Lower lobe of right lung (tissue), 2 donors: ENCODE measurements around the gene CATSPERD. TPM values are rescaled to one million over a fixed set of nuclear protein-coding genes. Genes with fewer than 3 reads are reported as not detected.
A peak's percentile ranks its signal among the peaks of the same experiment; 100 is the strongest.

Source experiments
- ATAC-seq, 2 donors: fragments of 200-7000 bp; cut with Tn5 transposase; one replicate each; pipeline ENCODE4 v1.9.1; 2020 to 2022; ENCODE audit warnings: mild to moderate bottlenecking in 2 of 2, moderate library complexity in 2 of 2
- DNase-seq: peaks from one replicate; pipeline ENCODE4 v3.0.0-alpha.2; 2020
- H3K27ac ChIP-seq: fragments of 200-600 bp; one replicate; pipeline ENCODE4 v1.8.0; 2022
- H3K27me3 ChIP-seq: fragments of 200-600 bp; one replicate; pipeline ENCODE4 v1.8.0; 2022; ENCODE audit warnings: low read depth
- H3K36me3 ChIP-seq: fragments of 200-600 bp; one replicate; pipeline ENCODE4 v1.8.0; 2022; ENCODE audit warnings: mild to moderate bottlenecking
- H3K4me1 ChIP-seq: fragments of 200-600 bp; one replicate; pipeline ENCODE4 v1.8.0; 2022
- H3K4me3 ChIP-seq: fragments of 200-600 bp; one replicate; pipeline ENCODE4 v1.8.0; 2022; ENCODE audit warnings: mild to moderate bottlenecking
- H3K9me3 ChIP-seq: fragments of 200-600 bp; one replicate; pipeline ENCODE4 v1.8.0; 2022
- intact Hi-C: fragments of 100-400 bp; cut with DNase I; formaldehyde crosslinking; loops from one replicate; pipeline ENCODE4 v1.11.0; 2022
- total RNA-seq: library from RNA; stranded (reverse); fragmentation: NEBNext Ultra II Directional; extraction: Animal tissue kit (Norgen Biotek cat#: 25700); gene quantifications from one replicate; pipeline ENCODE4 v1.2.1, GENCODE V29; 2021
- TF ChIP-seq, protein P1 (sequence below): fragments of 200-600 bp; IDR thresholded peaks from one replicate; pipeline ENCODE4 v1.8.0; 2022; ENCODE audit warnings: antibody characterized with exemption, mild to moderate bottlenecking
- donor health status: DM: no; HTN: yes; CAD: no; lungs with severe emphysema.

CATSPERD gene
- total RNA-seq, 1 donor from 2014 or later: 6.4 TPM

DNA sequence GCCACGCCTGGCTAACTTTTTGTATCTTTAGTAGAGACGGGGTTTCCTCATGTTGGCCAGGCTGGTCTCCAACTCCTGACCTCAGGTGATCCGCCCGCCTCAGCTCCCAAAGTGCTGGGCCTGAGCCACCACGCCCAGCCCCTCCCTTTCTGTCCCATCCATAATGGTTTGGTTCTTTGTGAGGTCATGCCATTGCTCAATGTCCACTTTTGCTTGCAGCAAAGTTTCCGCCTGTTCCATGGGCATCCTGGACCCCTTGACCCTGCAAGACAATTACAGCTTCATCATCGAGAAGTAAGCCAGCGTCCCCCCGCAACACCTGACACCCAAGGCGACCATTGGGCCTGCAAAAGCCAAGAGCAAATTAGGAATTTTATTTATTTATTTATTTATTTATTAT lies 47.5 kb downstream of the CATSPERD start:
- no peaks in the 10 kb centered on the region for H3K27me3 ChIP-seq
- H3K27ac ChIP-seq: no peak overlapping the region
- no peak for ATAC-seq
- TF ChIP-seq, protein P1, sequence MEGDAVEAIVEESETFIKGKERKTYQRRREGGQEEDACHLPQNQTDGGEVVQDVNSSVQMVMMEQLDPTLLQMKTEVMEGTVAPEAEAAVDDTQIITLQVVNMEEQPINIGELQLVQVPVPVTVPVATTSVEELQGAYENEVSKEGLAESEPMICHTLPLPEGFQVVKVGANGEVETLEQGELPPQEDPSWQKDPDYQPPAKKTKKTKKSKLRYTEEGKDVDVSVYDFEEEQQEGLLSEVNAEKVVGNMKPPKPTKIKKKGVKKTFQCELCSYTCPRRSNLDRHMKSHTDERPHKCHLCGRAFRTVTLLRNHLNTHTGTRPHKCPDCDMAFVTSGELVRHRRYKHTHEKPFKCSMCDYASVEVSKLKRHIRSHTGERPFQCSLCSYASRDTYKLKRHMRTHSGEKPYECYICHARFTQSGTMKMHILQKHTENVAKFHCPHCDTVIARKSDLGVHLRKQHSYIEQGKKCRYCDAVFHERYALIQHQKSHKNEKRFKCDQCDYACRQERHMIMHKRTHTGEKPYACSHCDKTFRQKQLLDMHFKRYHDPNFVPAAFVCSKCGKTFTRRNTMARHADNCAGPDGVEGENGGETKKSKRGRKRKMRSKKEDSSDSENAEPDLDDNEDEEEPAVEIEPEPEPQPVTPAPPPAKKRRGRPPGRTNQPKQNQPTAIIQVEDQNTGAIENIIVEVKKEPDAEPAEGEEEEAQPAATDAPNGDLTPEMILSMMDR: no peak
- no peaks in the 10 kb centered on the region for H3K36me3 ChIP-seq
- H3K4me1 ChIP-seq: no peaks in the 10 kb centered on the region
- H3K9me3 ChIP-seq: no peaks in the 10 kb centered on the region
- DNase-seq: no peak
- intact Hi-C loops: no loop called here
- no peak overlapping the region for H3K4me3 ChIP-seq

DNA sequence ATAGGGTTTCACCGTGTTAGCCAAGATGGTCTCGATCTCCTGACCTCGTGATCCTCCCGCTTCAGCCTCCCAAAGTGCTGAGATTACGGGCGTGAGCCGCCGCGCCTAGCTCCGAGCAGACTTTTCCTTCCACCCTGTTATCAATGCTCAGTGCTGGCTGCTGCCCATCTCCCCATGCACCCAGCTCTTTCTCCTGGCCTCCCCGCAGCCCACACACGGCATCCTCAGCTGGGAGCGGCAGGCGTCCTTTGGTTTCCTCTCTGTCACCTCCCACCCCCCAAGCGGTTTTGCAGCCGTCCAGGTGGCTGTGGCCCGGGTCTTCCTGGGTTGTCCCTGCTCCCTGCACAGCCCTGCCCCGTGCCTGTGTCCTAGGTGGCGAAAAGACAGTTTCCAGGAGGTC lies 52.0 kb downstream of the CATSPERD start:
- TF ChIP-seq, protein P1: no peak
- DNase-seq (no peak), ATAC-seq (no peak)
- no peak overlapping the region for H3K4me3 ChIP-seq
- intact Hi-C loops: no loop called here
- no peaks in the 10 kb centered on the region for H3K36me3 ChIP-seq
- no peak overlapping the region for H3K27ac ChIP-seq
- no peaks in the 10 kb centered on the region for H3K27me3 ChIP-seq
- no peaks in the 10 kb centered on the region for H3K4me1 ChIP-seq
- H3K9me3 ChIP-seq: no peaks in the 10 kb centered on the region

DNA sequence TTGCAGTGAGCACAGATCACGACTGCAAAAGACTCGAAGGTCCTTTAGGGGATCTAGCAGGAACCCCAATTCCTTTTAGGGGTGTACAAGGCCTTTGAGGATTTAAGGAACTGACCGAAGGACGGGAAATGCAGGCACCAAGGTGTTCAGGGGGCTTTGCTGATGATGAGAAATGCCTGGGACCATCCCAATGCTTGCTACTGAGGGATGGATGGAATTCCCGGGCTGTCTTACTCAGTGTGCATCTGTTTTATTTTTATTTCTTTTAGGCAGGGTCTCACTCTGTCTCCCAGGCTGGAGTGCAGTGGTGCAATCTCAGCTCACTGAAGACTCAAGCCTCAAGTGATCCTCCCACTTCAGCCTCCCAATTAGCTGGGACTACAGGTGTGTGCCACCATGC lies 52.8 kb downstream of the CATSPERD start:
- H3K27ac ChIP-seq: no peak overlapping the region
- DNase-seq: no peak
- no peaks in the 10 kb centered on the region for H3K9me3 ChIP-seq
- no peaks in the 10 kb centered on the region for H3K36me3 ChIP-seq
- H3K4me1 ChIP-seq: no peaks in the 10 kb centered on the region
- H3K27me3 ChIP-seq: no peaks in the 10 kb centered on the region
- intact Hi-C loops: no loop called here
- no peak for ATAC-seq
- TF ChIP-seq, protein P1: no peak
- no peak overlapping the region for H3K4me3 ChIP-seq

DNA sequence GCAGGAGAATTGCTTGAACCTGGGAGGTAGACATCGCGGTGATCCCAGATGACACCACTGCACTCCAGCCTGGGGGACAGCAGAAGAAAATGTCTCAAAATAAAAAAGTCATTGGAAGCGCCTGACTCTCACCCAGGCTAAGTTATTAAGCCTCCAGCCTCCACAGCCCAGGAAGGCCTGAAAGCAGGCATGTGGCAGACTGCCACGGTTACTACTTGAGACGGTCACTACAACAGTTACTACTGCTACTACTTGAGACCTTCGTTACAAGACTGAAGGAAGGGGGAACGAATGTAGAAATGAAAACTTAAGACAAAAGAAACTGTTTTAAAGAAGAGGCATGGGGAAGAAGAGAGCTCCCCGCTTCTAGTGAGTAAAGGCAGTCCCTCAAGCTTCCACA lies 54.5 kb downstream of the CATSPERD start:
- Histone ChIP-seq H3K4me1 (no peaks in the 10 kb centered on the region), H3K9me3 (no peaks in the 10 kb centered on the region), H3K27ac (no peak overlapping the region), H3K27me3 (no peaks in the 10 kb centered on the region), H3K4me3 (no peak overlapping the region), H3K36me3 (no peaks in the 10 kb centered on the region)
- intact Hi-C loops: no loop called here
- TF ChIP-seq, protein P1: no peak
- DNase-seq (no peak), ATAC-seq (peak; percentile 45 to 49)

DNA sequence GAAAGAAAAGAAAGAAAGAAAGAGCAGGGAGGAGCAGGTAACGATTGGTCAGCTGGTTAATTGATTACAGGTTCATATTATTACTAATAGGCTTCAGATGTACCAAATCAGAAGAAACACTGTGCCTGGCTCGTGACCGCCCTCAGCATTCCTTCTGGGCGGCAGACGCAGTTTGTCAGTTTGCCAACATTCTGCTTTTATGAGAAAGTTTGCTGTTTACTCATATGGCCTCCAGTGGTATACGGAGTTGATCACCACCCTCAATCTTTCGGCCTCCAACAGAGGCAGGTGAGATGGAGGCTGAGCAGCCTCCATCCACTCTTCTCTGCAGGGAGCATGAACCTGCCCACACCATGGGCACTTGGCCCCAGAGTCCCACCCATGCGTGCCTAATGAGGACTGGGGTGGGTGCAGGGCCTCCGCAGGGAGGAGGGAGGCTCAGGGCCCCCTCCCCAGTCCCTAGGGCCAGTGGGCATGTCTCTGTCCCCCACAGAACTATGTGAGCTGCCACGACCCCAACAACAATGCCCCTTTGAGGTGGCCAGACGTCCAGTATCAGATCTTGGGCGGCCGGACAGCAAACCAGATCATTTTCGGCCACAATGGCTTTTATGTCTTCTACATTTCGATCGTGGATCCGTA lies 55.4 kb downstream of the CATSPERD start:
- Histone ChIP-seq H3K4me3 (no peak overlapping the region), H3K9me3 (no peaks in the 10 kb centered on the region), H3K36me3 (no peaks in the 10 kb centered on the region), H3K27ac (no peak overlapping the region), H3K27me3 (no peaks in the 10 kb centered on the region), H3K4me1 (no peaks in the 10 kb centered on the region)
- TF ChIP-seq, protein P1: no peak
- intact Hi-C loops: no loop called here
- no peak for DNase-seq
- ATAC-seq: no peak
